Loucy (cell line): ENCODE measurements around the gene TMEM132D.

ENCODE experiments used
- H2AFZ ChIP-seq: fragments of 200-600 bp; sonication (generic); 2 replicates; pipeline ENCODE4 v1.6.0; 2016; ENCODE audit warnings: antibody characterized with exemption, mild to moderate bottlenecking, low read length, moderate library complexity
- H3F3A ChIP-seq: fragments of 200-600 bp; 2 replicates; pipeline ENCODE4 v1.6.0; 2016; ENCODE audit warnings: antibody characterized with exemption, low read depth, mild to moderate bottlenecking
- H3K27me3 ChIP-seq: fragments of 200-600 bp; sonication (generic); 2 replicates; pipeline ENCODE4 v1.6.1; 2014; ENCODE audit warnings: low read length, mild to moderate bottlenecking; ENCODE audit not compliant: insufficient read depth, poor library complexity, severe bottlenecking
- H3K36me3 ChIP-seq: fragments of 200-600 bp; sonication (generic); 2 replicates; pipeline ENCODE4 v1.6.1; 2016; ENCODE audit warnings: low read length; ENCODE audit not compliant: insufficient read depth
- H3K4me1 ChIP-seq: fragments of 200-600 bp; sonication (generic); 2 replicates; pipeline ENCODE4 v1.5.1; 2014; ENCODE audit warnings: low read length, mild to moderate bottlenecking; ENCODE audit not compliant: insufficient read depth, poor library complexity, severe bottlenecking
- H3K4me2 ChIP-seq: fragments of 200-600 bp; sonication (generic); 2 replicates; pipeline ENCODE4 v1.6.0; 2014; ENCODE audit warnings: antibody characterized with exemption, low read length, low read depth, mild to moderate bottlenecking; ENCODE audit not compliant: poor library complexity, severe bottlenecking
- H3K4me3 ChIP-seq: fragments of 200-600 bp; sonication (generic); 2 replicates; pipeline ENCODE4 v1.5.1; 2014; ENCODE audit warnings: low read length, mild to moderate bottlenecking, mixed read lengths; ENCODE audit not compliant: poor library complexity, severe bottlenecking
- H3K79me2 ChIP-seq: fragments of 200-600 bp; sonication (generic); 2 replicates; pipeline ENCODE4 v1.6.1; 2014; ENCODE audit warnings: low read length; ENCODE audit not compliant: insufficient read depth
- H3K9ac ChIP-seq: fragments of 200-600 bp; sonication (generic); 2 replicates; pipeline ENCODE4 v1.6.0; 2014; ENCODE audit warnings: mild to moderate bottlenecking, low read depth, low read length, moderate library complexity; ENCODE audit not compliant: poor library complexity, severe bottlenecking
- H3K9me2 ChIP-seq: fragments of 200-600 bp; sonication (generic); replicated peaks from 2 replicates; pipeline ENCODE4 v1.6.1; 2016; ENCODE audit warnings: low read depth, low read length, mixed read lengths
- H3K9me3 ChIP-seq: fragments of 200-600 bp; sonication (generic); 2 replicates; pipeline ENCODE4 v1.6.1; 2014; ENCODE audit warnings: mild to moderate bottlenecking, antibody characterized with exemption, low read length, low read depth; ENCODE audit not compliant: insufficient read depth
- H4K20me1 ChIP-seq: fragments of 200-600 bp; sonication (generic); 2 replicates; pipeline ENCODE4 v1.6.0; 2014; ENCODE audit warnings: antibody characterized with exemption, low read length, mild to moderate bottlenecking; ENCODE audit not compliant: insufficient read depth, poor library complexity, severe bottlenecking
- EZH2phosphoT487 ChIP-seq: fragments of 200-600 bp; IDR thresholded peaks from 2 replicates; pipeline ENCODE4 v1.6.1; 2018; ENCODE audit warnings: antibody characterized with exemption, mild to moderate bottlenecking, moderate library complexity, borderline replicate concordance
- TF ChIP-seq, protein P1 (sequence below): fragments of 200-600 bp; sonication (generic); conservative IDR thresholded peaks from 2 replicates; pipeline ENCODE4 v1.5.1; 2014; ENCODE audit warnings: mild to moderate bottlenecking, antibody characterized with exemption, low read length

Gene TMEM132D

GRCh38 chr12:129854591-129854990, 49.2 kb downstream of the TMEM132D start:
- no peak overlapping the region for H3K4me3 ChIP-seq
- no peaks in the 10 kb centered on the region for H3K36me3 ChIP-seq
- no peaks in the 10 kb centered on the region for H4K20me1 ChIP-seq
- no peaks in the 10 kb centered on the region for H3K27me3 ChIP-seq
- TF ChIP-seq EZH2phosphoT487 = no peak
- TF ChIP-seq, protein P1, sequence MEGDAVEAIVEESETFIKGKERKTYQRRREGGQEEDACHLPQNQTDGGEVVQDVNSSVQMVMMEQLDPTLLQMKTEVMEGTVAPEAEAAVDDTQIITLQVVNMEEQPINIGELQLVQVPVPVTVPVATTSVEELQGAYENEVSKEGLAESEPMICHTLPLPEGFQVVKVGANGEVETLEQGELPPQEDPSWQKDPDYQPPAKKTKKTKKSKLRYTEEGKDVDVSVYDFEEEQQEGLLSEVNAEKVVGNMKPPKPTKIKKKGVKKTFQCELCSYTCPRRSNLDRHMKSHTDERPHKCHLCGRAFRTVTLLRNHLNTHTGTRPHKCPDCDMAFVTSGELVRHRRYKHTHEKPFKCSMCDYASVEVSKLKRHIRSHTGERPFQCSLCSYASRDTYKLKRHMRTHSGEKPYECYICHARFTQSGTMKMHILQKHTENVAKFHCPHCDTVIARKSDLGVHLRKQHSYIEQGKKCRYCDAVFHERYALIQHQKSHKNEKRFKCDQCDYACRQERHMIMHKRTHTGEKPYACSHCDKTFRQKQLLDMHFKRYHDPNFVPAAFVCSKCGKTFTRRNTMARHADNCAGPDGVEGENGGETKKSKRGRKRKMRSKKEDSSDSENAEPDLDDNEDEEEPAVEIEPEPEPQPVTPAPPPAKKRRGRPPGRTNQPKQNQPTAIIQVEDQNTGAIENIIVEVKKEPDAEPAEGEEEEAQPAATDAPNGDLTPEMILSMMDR = no peak
- no peak overlapping the region for H3K9ac ChIP-seq
- H2AFZ ChIP-seq = no peak overlapping the region
- no peaks in the 10 kb centered on the region for H3K9me2 ChIP-seq
- H3K4me1 ChIP-seq = no peaks in the 10 kb centered on the region
- no peaks in the 10 kb centered on the region for H3F3A ChIP-seq
- H3K9me3 ChIP-seq = no peaks in the 10 kb centered on the region; the same call in 1 of the 2 replicates
- no peak overlapping the region for H3K4me2 ChIP-seq
- H3K79me2 ChIP-seq = no peaks in the 10 kb centered on the region

DNA sequence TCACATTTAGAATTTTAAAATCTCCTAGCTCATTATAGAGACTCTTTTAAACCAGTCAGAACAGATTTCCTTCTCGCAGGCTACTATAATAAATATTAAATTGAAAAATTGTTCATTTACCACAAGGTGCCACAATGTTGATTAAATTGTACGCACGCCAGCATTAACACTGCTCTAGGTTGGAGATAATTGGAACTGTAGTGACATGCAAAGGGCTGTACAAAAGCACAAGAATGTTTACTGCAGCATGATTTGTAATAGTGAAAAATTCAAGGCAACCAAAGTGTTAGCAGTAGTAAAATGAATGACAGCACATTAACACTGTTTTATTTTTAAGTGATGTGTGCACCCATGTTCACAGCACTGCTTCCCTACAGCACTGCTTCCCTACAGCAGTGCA, 52.5 kb downstream of the TMEM132D start:
- Histone ChIP-seq H3K9ac (no peak overlapping the region), H3K4me1 (no peaks in the 10 kb centered on the region), H3K9me2 (no peaks in the 10 kb centered on the region)

DNA sequence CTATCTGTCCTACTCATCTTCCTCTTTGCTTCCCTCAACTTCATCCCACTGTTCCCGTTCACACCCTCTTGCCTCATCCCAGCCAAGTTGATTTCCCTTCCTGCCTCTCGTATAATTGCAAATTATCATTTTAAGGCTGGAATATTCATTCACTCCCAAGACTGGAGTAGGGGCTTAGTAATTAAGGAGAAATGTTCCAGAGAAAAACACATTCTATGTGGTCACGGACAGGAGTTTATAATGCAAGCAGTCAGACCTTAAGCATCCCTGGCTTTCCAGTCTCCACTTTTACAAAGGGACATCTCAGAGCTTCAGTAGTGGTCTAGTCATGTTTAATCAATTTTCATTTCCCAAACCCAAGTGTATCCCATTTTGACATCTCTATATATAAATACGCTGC, 54.9 kb downstream of the TMEM132D start:
- Histone ChIP-seq H3F3A (no peaks in the 10 kb centered on the region), H3K4me1 (no peaks in the 10 kb centered on the region), H2AFZ (no peak overlapping the region), H3K79me2 (no peaks in the 10 kb centered on the region), H3K36me3 (no peaks in the 10 kb centered on the region), H4K20me1 (no peaks in the 10 kb centered on the region), H3K4me2 (no peak overlapping the region), H3K9me2 (no peaks in the 10 kb centered on the region), H3K27me3 (no peaks in the 10 kb centered on the region), H3K9ac (no peak overlapping the region), H3K4me3 (no peak overlapping the region), H3K9me3 (no peaks in the 10 kb centered on the region; the same call in 1 of the 2 replicates)
- no peak for TF ChIP-seq EZH2phosphoT487
- TF ChIP-seq, protein P1 = no peak

More for the DNA sequence above, 52.5 kb downstream of the TMEM132D start:
- no peak overlapping the region for H3K4me2 ChIP-seq
- H3K27me3 ChIP-seq = no peaks in the 10 kb centered on the region
- H3F3A ChIP-seq = no peaks in the 10 kb centered on the region
- H3K36me3 ChIP-seq = no peaks in the 10 kb centered on the region
- H4K20me1 ChIP-seq = no peaks in the 10 kb centered on the region
- H3K9me3 ChIP-seq = no peaks in the 10 kb centered on the region; the same call in 1 of the 2 replicates
- no peak overlapping the region for H2AFZ ChIP-seq
- H3K4me3 ChIP-seq = no peak overlapping the region
- H3K79me2 ChIP-seq = no peaks in the 10 kb centered on the region
- TF ChIP-seq EZH2phosphoT487 = no peak
- TF ChIP-seq, protein P1 = no peak
